Ovary (tissue), 3 donors: ENCODE measurements around the gene LDLRAD4.

Experiments used
- POLR2A ChIP-seq: fragments of 450-650 bp; IDR thresholded peaks from one replicate; pipeline ENCODE4 v1.6.1; 2017; ENCODE audit warnings: antibody characterized with exemption, mild to moderate bottlenecking, moderate library complexity
- TF ChIP-seq, protein P1 (sequence below), 3 donors: fragments of 450-650 bp in 2 of 3; fragments of 200-600 bp in 1 of 3; IDR thresholded peaks; one replicate each; pipeline versions ENCODE4 v1.5.1 to v1.8.0; 2016 to 2022; ENCODE audit warnings: antibody characterized with exemption in 3 of 3, mild to moderate bottlenecking in 1 of 3
- donor health status: DM: no; HTN: no; CAD: no.

DNA sequence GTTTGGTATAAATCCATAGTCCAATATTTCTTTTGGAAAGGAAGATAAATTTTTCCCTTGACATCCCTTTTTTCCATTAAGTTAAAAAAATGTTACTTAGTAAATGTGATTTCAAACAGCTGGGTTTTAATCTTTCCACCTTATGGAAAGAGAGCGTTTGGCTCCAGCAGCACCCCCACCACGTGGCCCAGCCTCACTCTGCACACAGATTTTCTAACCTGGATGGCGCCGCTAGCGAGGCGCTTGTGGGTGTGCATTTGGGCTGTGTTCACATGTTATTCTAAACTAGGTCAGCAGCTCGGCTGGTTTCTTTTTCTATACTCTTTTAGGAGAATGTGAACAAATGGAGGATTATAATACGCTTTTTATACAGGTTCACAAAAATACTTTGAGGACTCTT, 218.0 kb downstream of the LDLRAD4 start:
- TF ChIP-seq, protein P1, sequence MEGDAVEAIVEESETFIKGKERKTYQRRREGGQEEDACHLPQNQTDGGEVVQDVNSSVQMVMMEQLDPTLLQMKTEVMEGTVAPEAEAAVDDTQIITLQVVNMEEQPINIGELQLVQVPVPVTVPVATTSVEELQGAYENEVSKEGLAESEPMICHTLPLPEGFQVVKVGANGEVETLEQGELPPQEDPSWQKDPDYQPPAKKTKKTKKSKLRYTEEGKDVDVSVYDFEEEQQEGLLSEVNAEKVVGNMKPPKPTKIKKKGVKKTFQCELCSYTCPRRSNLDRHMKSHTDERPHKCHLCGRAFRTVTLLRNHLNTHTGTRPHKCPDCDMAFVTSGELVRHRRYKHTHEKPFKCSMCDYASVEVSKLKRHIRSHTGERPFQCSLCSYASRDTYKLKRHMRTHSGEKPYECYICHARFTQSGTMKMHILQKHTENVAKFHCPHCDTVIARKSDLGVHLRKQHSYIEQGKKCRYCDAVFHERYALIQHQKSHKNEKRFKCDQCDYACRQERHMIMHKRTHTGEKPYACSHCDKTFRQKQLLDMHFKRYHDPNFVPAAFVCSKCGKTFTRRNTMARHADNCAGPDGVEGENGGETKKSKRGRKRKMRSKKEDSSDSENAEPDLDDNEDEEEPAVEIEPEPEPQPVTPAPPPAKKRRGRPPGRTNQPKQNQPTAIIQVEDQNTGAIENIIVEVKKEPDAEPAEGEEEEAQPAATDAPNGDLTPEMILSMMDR (IDR thresholded peaks at IDR 0.05) = no peak
- TF ChIP-seq POLR2A = no peak
